Transverse colon (tissue), 4 donors: Measurements from ENCODE around the gene NUP88. TPM values are rescaled to one million over a fixed set of nuclear protein-coding genes. Genes with fewer than 3 reads are reported as not detected.

ENCODE experiments used
- DNase-seq: peaks from one replicate; pipeline ENCODE4 v3.0.0-alpha.2; 2019
- H3K27ac ChIP-seq, 4 donors: fragments of 200-600 bp; sonication (generic); 2 replicates each; pipeline ENCODE4 v1.5.1; 2016 to 2018; ENCODE audit warnings: inconsistent platforms in 4 of 4
- H3K27me3 ChIP-seq: fragments of 200-600 bp; sonication (generic); 2 replicates; pipeline ENCODE4 v1.5.1; 2017; ENCODE audit warnings: inconsistent platforms
- H3K36me3 ChIP-seq, 4 donors: fragments of 200-600 bp; sonication (generic); 2 replicates each; pipeline ENCODE4 v1.5.1; 2017 to 2019; ENCODE audit warnings: inconsistent platforms in 4 of 4
- H3K4me1 ChIP-seq, 4 donors: fragments of 200-600 bp; sonication (generic); 2 replicates each; pipeline ENCODE4 v1.5.1; 2017 to 2020; ENCODE audit warnings: inconsistent platforms in 4 of 4
- H3K4me3 ChIP-seq, 4 donors: fragments of 200-600 bp; sonication (generic); 1 replicate in 1 of 4; 2 replicates in 3 of 4; pipeline versions ENCODE4 v1.5.1 to v1.6.1; 2017 to 2019; ENCODE audit warnings: inconsistent platforms in 4 of 4
- H3K9me3 ChIP-seq, 2 donors: fragments of 200-600 bp; sonication (generic); 2 replicates each; pipeline ENCODE4 v1.5.1; 2017 to 2019; ENCODE audit warnings: inconsistent platforms in 2 of 2
- CTCF ChIP-seq, 5 experiments: fragments of 200-600 bp in 3 of 5; fragments of 450-650 bp in 2 of 5; sonication (generic) in 3 of 5; IDR thresholded peaks; 1 replicate in 2 of 5; 2 replicates in 3 of 5; pipeline ENCODE4 v1.5.1; 2016 to 2017; ENCODE audit warnings: antibody characterized with exemption in 5 of 5, inconsistent platforms in 3 of 5, mild to moderate bottlenecking in 2 of 5, moderate library complexity in 1 of 5
- EP300 ChIP-seq: sonication (generic); formaldehyde crosslinking; IDR thresholded peaks from one replicate; pipeline ENCODE4 v1.6.1; 2017; ENCODE audit warnings: antibody characterized with exemption, low read depth
- POLR2A ChIP-seq: fragments of 450-650 bp; IDR thresholded peaks from one replicate; pipeline ENCODE4 v1.6.1; 2016; ENCODE audit warnings: antibody characterized with exemption, mild to moderate bottlenecking, moderate library complexity
- POLR2AphosphoS5 ChIP-seq, 3 donors: sonication (generic); formaldehyde crosslinking; IDR thresholded peaks; one replicate each; pipeline ENCODE4 v1.6.1; 2016; ENCODE audit warnings: antibody characterized with exemption in 3 of 3
- WGBS, 2 donors: methylation state at CpG; one replicate each; pipeline ENCODE4 v1.1.5; 2018; ENCODE audit warnings: low coverage in 1 of 2; 5-methylcytosine and 5-hydroxymethylcytosine counted together
- in situ Hi-C, 4 donors: fragments of 200-750 bp; cut with MboI; loops; one replicate each; pipeline versions ENCODE4 v1.15.0 to v1.15.1; 2017; ENCODE audit warnings: low sequenced_read_pairs in 3 of 4, low pct_ligation_motif_present in 1 of 4, low pct_unique_long_range_greater_than_20kb in 1 of 4
- intact Hi-C: fragments of 100-400 bp; cut with DNase I; formaldehyde crosslinking; loops from one replicate; pipeline ENCODE4 v1.15.1; 2023; ENCODE audit warnings: low total_unique reads
- total RNA-seq, 4 donors: library from RNA; depleted of rRNA; stranded (reverse); fragments of >200 nt; gene quantifications; one replicate each; pipeline ENCODE4 v1.1.0, GENCODE V29; 2016

Gene NUP88
- total RNA-seq, 4 donors from 2014 or later: 65.3 to 120 (median 96.9) TPM

DNA sequence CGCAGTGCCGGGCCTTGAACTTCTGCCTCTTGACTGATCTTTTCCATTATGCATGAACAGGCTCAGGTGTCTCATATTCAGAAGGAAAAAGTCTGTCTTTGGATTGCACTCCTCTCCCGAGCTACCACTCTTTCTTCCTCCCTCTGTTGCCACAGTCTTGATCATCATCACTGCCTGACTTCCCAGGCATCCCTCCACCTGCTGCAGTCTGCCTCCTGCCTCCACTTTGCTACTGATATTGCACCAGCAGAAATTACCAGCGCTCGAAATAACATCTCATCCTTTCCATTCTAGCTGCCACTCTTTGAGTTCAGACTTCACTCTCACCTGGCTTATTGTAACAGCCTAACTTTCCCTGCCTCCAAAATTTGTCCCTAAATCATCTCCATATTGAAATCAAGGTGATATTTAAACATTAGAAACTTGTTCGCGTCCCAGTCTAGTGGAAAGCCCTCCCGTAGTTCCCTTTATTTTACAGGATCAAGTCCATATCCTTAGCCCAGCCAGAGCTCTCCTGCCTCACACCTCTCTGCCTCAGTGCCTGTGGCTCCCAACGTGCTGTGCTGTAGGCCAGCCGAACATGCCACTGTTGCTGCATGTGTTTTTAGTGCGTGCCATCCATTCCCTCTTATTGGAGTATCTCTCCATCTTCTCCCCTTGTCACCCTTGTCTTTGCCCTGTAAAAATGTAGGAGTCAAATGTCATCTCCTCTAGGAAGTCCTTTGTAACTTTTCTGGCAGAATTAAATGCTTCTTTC is 39.9 kb downstream of the NUP88 start:
- intact Hi-C loops: no loop called here

DNA sequence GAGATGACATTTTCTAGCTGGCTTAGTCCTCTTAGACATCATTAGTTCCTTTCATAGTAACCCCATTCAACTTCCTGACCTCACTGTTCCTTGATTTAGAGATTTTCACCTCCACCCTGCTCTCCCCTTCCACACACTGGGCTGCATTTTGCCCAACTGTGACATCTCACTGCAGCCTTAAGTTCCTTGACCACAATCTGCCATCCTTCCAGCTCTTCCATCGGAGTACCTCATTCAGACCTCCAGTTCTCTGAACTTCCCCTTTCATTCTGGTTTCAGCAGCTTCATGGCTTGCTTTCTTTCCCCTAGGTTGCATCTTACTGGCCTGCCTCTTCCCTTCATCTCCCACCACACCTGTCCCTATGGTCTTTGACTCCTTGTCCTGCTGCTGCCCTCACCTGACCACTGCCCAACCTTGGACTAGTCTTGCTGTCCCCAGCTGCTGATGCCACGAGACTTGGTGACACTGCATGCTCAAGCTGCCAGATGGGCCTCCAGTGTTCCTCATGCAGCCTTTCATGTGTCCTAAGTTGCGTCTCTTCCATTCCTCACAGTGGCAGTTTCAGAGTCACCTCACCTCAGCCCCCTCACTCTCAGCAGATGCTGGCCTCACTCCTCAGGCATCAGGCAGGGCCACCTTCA is 40.8 kb downstream of the NUP88 start:
- Histone ChIP-seq H3K27me3 (no peaks in the 10 kb centered on the region), H3K9me3 (no peaks in the 10 kb centered on the region), H3K4me1 (no peaks in the 10 kb centered on the region), H3K36me3 (peaks cover 0 to 84% (median 40%) of the 10 kb centered on the region in 4 donors), H3K4me3 (no peak overlapping the region), H3K27ac (no peak overlapping the region)
- no peak for DNase-seq
- in situ Hi-C loops: no loop called here
- WGBS, 2 donors: 87 to 88% methylated on average over 3 of the region's 3 CpGs
- intact Hi-C loops: no loop called here
- TF ChIP-seq CTCF (IDR thresholded peaks at IDR 0.05) (no peak), POLR2AphosphoS5 (IDR thresholded peaks at IDR 0.05) (no peak), EP300 (no peak), POLR2A (no peak)

More for the DNA sequence above, 39.9 kb downstream of the NUP88 start:
- no peaks in the 10 kb centered on the region for H3K27me3 ChIP-seq
- no peaks in the 10 kb centered on the region for H3K9me3 ChIP-seq
- peaks cover 0 to 85% (median 39%) of the 10 kb centered on the region in 4 donors for H3K36me3 ChIP-seq
- TF ChIP-seq POLR2AphosphoS5 (IDR thresholded peaks at IDR 0.05) (no peak), POLR2A (no peak), CTCF (IDR thresholded peaks at IDR 0.05) (no peak), EP300 (no peak)
- H3K4me3 ChIP-seq: no peak overlapping the region
- no peaks in the 10 kb centered on the region for H3K4me1 ChIP-seq
- in situ Hi-C loops: no loop called here
- no peak overlapping the region for H3K27ac ChIP-seq
- DNase-seq: no peak
- 90% methylated on average over 6 to 11 of the region's 11 CpGs for whole genome bisulfite sequencing, 2 donors

DNA sequence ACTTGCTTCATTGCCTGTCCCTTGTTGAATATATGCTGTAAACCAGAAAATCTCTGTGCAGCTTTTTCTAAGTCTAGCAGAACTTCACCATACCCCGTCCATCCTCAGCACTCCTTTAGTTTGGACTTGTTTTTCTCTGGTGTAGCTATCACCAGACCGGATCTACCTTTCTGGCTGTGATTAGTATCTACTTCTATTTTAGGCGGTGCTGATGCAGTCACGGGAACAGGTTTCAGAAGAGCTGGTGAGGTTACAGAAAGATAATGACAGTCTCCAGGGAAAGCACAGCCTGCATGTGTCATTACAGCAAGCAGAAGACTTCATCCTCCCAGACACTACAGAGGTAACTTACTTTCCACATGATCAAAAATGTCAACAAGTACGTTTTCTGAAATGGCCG is 46.4 kb downstream of the NUP88 start:
- H3K9me3 ChIP-seq: no peaks in the 10 kb centered on the region
- 74 to 81% methylated on average over 6 of the region's 6 CpGs for WGBS, 2 donors
- in situ Hi-C loops: no loop called here
- no peaks in the 10 kb centered on the region for H3K4me1 ChIP-seq
- H3K36me3 ChIP-seq: peaks cover 0 to 71% (median 30%) of the 10 kb centered on the region in 4 donors
- intact Hi-C loops: no loop called here
- no peak for TF ChIP-seq POLR2A
- no peak for TF ChIP-seq CTCF (IDR thresholded peaks at IDR 0.05)
- TF ChIP-seq EP300: no peak
- no peak overlapping the region for H3K4me3 ChIP-seq
- DNase-seq: no peak
- no peak overlapping the region for H3K27ac ChIP-seq
- H3K27me3 ChIP-seq: no peaks in the 10 kb centered on the region

GRCh38 chr17:5370411-5370810 is 49.1 kb downstream of the NUP88 start:
- peaks cover 0 to 48% (median 21%) of the 10 kb centered on the region in 4 donors for H3K36me3 ChIP-seq
- WGBS, 2 donors: 88 to 90% methylated on average over 4 of the region's 4 CpGs
- no peaks in the 10 kb centered on the region for H3K27me3 ChIP-seq
- no peaks in the 10 kb centered on the region for H3K9me3 ChIP-seq
- in situ Hi-C loops: no loop called here
- TF ChIP-seq CTCF (IDR thresholded peaks at IDR 0.05): no peak
- TF ChIP-seq POLR2AphosphoS5 (IDR thresholded peaks at IDR 0.05): no peak
- TF ChIP-seq POLR2A: no peak
- TF ChIP-seq EP300: no peak
- DNase-seq: no peak
- no peak overlapping the region for H3K4me3 ChIP-seq
- H3K4me1 ChIP-seq: no peaks in the 10 kb centered on the region
- intact Hi-C loops: no loop called here
- H3K27ac ChIP-seq: no peak overlapping the region
